ENCODE measurements around the gene CEP128. TPM values are rescaled to one million over a fixed set of nuclear protein-coding genes. Genes with fewer than 3 reads are reported as not detected.

CEP128 gene
- total RNA-seq, 5 donors from 2014 or later (not counting 1 experiment from before 2014, with no cell fraction given), result 12.6 to 24.8 (median 15.2) TPM

- WGBS (ENCODE audit: insufficient coverage), result 100% methylated on average over 2 of the region's 3 CpGs
These were observed 248.6 kb downstream of the CEP128 start for GRCh38 chr14:80692903-80693302.

GRCh38 chr14:80681651-80682050, 259.9 kb downstream of the CEP128 start:
- H3K27ac ChIP-seq (ENCODE audit: low read length), result no peak overlapping the region
- Mint-ChIP-seq H3K9me3 (peaks cover 29 to 63% (median 37%) of the 10 kb centered on the region in 3 donors), H3K27ac (no peak overlapping the region), H3K4me1 (no peaks in the 10 kb centered on the region), H3K36me3 (peaks cover 46% of the 10 kb centered on the region), H3K4me3 (no peak overlapping the region), H3K27me3 (no peaks in the 10 kb centered on the region)
- no peak for ATAC-seq (replicated peaks in 1 of 4)
- POLR2A ChIA-PET, result no interaction called here
- CTCF ChIA-PET, result no interaction called here
- H3K9me3 ChIP-seq, result no peaks in the 10 kb centered on the region
- no peak overlapping the region for H3K4me3 ChIP-seq (ENCODE audit: control insufficient read depth in 1 of 2, extremely low read depth in 1 of 2, low read length in 1 of 2)
- WGBS (ENCODE audit: insufficient coverage), result no CpG with 5 or more reads among the region's 3 CpGs
- peaks cover 0 to 5% of the 10 kb centered on the region in 2 donors for H3K36me3 ChIP-seq (ENCODE audit: control insufficient read depth in 2 of 2, extremely low read depth in 1 of 2, insufficient read depth in 1 of 2, low read length in 1 of 2)
- DNase-seq, result no peak
- no peaks in the 10 kb centered on the region for H3K4me1 ChIP-seq (ENCODE audit: control insufficient read depth in 1 of 2, extremely low read depth in 1 of 2, insufficient read depth in 2 of 2, low read length in 2 of 2)
- H3K27me3 ChIP-seq (replicated peaks in 1 of 2; ENCODE audit: control insufficient read depth in 2 of 2, extremely low read depth in 1 of 2, insufficient read depth in 2 of 2, low read length in 1 of 2), result no peaks in the 10 kb centered on the region

More at GRCh38 chr14:80692903-80693302, 248.6 kb downstream of the CEP128 start:
- Mint-ChIP-seq H3K27ac (no peak overlapping the region), H3K4me1 (no peaks in the 10 kb centered on the region), H3K36me3 (peaks cover 14% of the 10 kb centered on the region), H3K9me3 (no peaks in the 10 kb centered on the region), H3K4me3 (no peak overlapping the region), H3K27me3 (no peaks in the 10 kb centered on the region)
- ChIA-PET CTCF (no interaction called here), POLR2A (no interaction called here)
- H3K4me3 ChIP-seq (ENCODE audit: control insufficient read depth in 1 of 2, extremely low read depth in 1 of 2, low read length in 1 of 2), result no peak overlapping the region
- H3K4me1 ChIP-seq (ENCODE audit: control insufficient read depth in 1 of 2, extremely low read depth in 1 of 2, insufficient read depth in 2 of 2, low read length in 2 of 2), result no peaks in the 10 kb centered on the region
- DNase-seq (no peak), ATAC-seq (replicated peaks in 1 of 4) (no peak)
- no peaks in the 10 kb centered on the region for H3K27me3 ChIP-seq (replicated peaks in 1 of 2; ENCODE audit: control insufficient read depth in 2 of 2, extremely low read depth in 1 of 2, insufficient read depth in 2 of 2, low read length in 1 of 2)
- H3K36me3 ChIP-seq (ENCODE audit: control insufficient read depth in 2 of 2, extremely low read depth in 1 of 2, insufficient read depth in 1 of 2, low read length in 1 of 2), result no peaks in the 10 kb centered on the region
- H3K27ac ChIP-seq (ENCODE audit: low read length), result no peak overlapping the region
- H3K9me3 ChIP-seq, result no peaks in the 10 kb centered on the region

GRCh38 chr14:80679273-80679672, 262.3 kb downstream of the CEP128 start:
- H3K27ac Mint-ChIP-seq, result no peak overlapping the region
- CTCF ChIA-PET, result no interaction called here
- peaks cover 22 to 57% (median 33%) of the 10 kb centered on the region in 3 donors for H3K9me3 Mint-ChIP-seq
- Histone ChIP-seq H3K27ac (ENCODE audit: low read length) (no peak overlapping the region), H3K4me1 (ENCODE audit: control insufficient read depth in 1 of 2, extremely low read depth in 1 of 2, insufficient read depth in 2 of 2, low read length in 2 of 2) (no peaks in the 10 kb centered on the region), H3K4me3 (ENCODE audit: control insufficient read depth in 1 of 2, extremely low read depth in 1 of 2, low read length in 1 of 2) (no peak overlapping the region), H3K9me3 (no peaks in the 10 kb centered on the region), H3K36me3 (ENCODE audit: control insufficient read depth in 2 of 2, extremely low read depth in 1 of 2, insufficient read depth in 1 of 2, low read length in 1 of 2) (peaks cover 0 to 5% of the 10 kb centered on the region in 2 donors), H3K27me3 (replicated peaks in 1 of 2; ENCODE audit: control insufficient read depth in 2 of 2, extremely low read depth in 1 of 2, insufficient read depth in 2 of 2, low read length in 1 of 2) (no peaks in the 10 kb centered on the region)
- H3K4me1 Mint-ChIP-seq, result no peaks in the 10 kb centered on the region
- H3K36me3 Mint-ChIP-seq, result peaks cover 42% of the 10 kb centered on the region
- DNase-seq, result no peak
- no peaks in the 10 kb centered on the region for H3K27me3 Mint-ChIP-seq
- WGBS (ENCODE audit: insufficient coverage), result 100% methylated on average over 1 of the region's 5 CpGs
- no peak for ATAC-seq (replicated peaks in 1 of 4)
- no peak overlapping the region for H3K4me3 Mint-ChIP-seq
- POLR2A ChIA-PET, result no interaction called here

GRCh38 chr14:80678436-80678835, 263.1 kb downstream of the CEP128 start:
- Histone ChIP-seq H3K9me3 (no peaks in the 10 kb centered on the region), H3K4me3 (ENCODE audit: control insufficient read depth in 1 of 2, extremely low read depth in 1 of 2, low read length in 1 of 2) (no peak overlapping the region), H3K36me3 (ENCODE audit: control insufficient read depth in 2 of 2, extremely low read depth in 1 of 2, insufficient read depth in 1 of 2, low read length in 1 of 2) (peaks cover 0 to 5% of the 10 kb centered on the region in 2 donors), H3K27ac (ENCODE audit: low read length) (no peak overlapping the region), H3K4me1 (ENCODE audit: control insufficient read depth in 1 of 2, extremely low read depth in 1 of 2, insufficient read depth in 2 of 2, low read length in 2 of 2) (no peaks in the 10 kb centered on the region), H3K27me3 (replicated peaks in 1 of 2; ENCODE audit: control insufficient read depth in 2 of 2, extremely low read depth in 1 of 2, insufficient read depth in 2 of 2, low read length in 1 of 2) (no peaks in the 10 kb centered on the region)
- H3K27ac Mint-ChIP-seq, result no peak overlapping the region
- ATAC-seq (replicated peaks in 1 of 4) (no peak), DNase-seq (no peak)
- peaks cover 22 to 49% (median 24%) of the 10 kb centered on the region in 3 donors for H3K9me3 Mint-ChIP-seq
- no peak overlapping the region for H3K4me3 Mint-ChIP-seq
- POLR2A ChIA-PET, result no interaction called here
- H3K36me3 Mint-ChIP-seq, result peaks cover 41% of the 10 kb centered on the region
- H3K27me3 Mint-ChIP-seq, result no peaks in the 10 kb centered on the region
- CTCF ChIA-PET, result no interaction called here
- 95% methylated on average over 3 of the region's 3 CpGs for WGBS (ENCODE audit: insufficient coverage)
- H3K4me1 Mint-ChIP-seq, result no peaks in the 10 kb centered on the region

GRCh38 chr14:80669426-80669825, 272.1 kb downstream of the CEP128 start:
- WGBS (ENCODE audit: insufficient coverage), result no CpG with 5 or more reads among the region's 2 CpGs
- Mint-ChIP-seq H3K27me3 (no peaks in the 10 kb centered on the region), H3K27ac (no peak overlapping the region), H3K9me3 (peaks cover 19 to 32% (median 23%) of the 10 kb centered on the region in 3 donors), H3K4me3 (no peak overlapping the region), H3K4me1 (peaks cover 0 to 2% (median 0%) of the 10 kb centered on the region in 3 donors), H3K36me3 (peaks cover 48% of the 10 kb centered on the region)
- no peaks in the 10 kb centered on the region for H3K9me3 ChIP-seq
- no peak overlapping the region for H3K4me3 ChIP-seq (ENCODE audit: control insufficient read depth in 1 of 2, extremely low read depth in 1 of 2, low read length in 1 of 2)
- no peaks in the 10 kb centered on the region for H3K4me1 ChIP-seq (ENCODE audit: control insufficient read depth in 1 of 2, extremely low read depth in 1 of 2, insufficient read depth in 2 of 2, low read length in 2 of 2)
- POLR2A ChIA-PET, result no interaction called here
- ATAC-seq (replicated peaks in 1 of 4) (no peak), DNase-seq (no peak)
- no peaks in the 10 kb centered on the region for H3K36me3 ChIP-seq (ENCODE audit: control insufficient read depth in 2 of 2, extremely low read depth in 1 of 2, insufficient read depth in 1 of 2, low read length in 1 of 2)
- no peak overlapping the region for H3K27ac ChIP-seq (ENCODE audit: low read length)
- no peaks in the 10 kb centered on the region for H3K27me3 ChIP-seq (replicated peaks in 1 of 2; ENCODE audit: control insufficient read depth in 2 of 2, extremely low read depth in 1 of 2, insufficient read depth in 2 of 2, low read length in 1 of 2)
- CTCF ChIA-PET, result no interaction called here

GRCh38 chr14:80664576-80664975, 277.0 kb downstream of the CEP128 start:
- no peaks in the 10 kb centered on the region for H3K36me3 ChIP-seq (ENCODE audit: control insufficient read depth in 2 of 2, extremely low read depth in 1 of 2, insufficient read depth in 1 of 2, low read length in 1 of 2)
- CTCF ChIA-PET, result no interaction called here
- no peak for ATAC-seq (replicated peaks in 1 of 4)
- no peak overlapping the region for H3K4me3 ChIP-seq (ENCODE audit: control insufficient read depth in 1 of 2, extremely low read depth in 1 of 2, low read length in 1 of 2)
- no peaks in the 10 kb centered on the region for H3K4me1 ChIP-seq (ENCODE audit: control insufficient read depth in 1 of 2, extremely low read depth in 1 of 2, insufficient read depth in 2 of 2, low read length in 2 of 2)
- DNase-seq, result no peak
- Mint-ChIP-seq H3K27ac (no peak overlapping the region), H3K9me3 (peaks cover 13 to 23% (median 19%) of the 10 kb centered on the region in 3 donors), H3K4me1 (peaks cover 0 to 2% (median 0%) of the 10 kb centered on the region in 3 donors), H3K4me3 (no peak overlapping the region), H3K27me3 (no peaks in the 10 kb centered on the region), H3K36me3 (peaks cover 40% of the 10 kb centered on the region)
- no peaks in the 10 kb centered on the region for H3K27me3 ChIP-seq (replicated peaks in 1 of 2; ENCODE audit: control insufficient read depth in 2 of 2, extremely low read depth in 1 of 2, insufficient read depth in 2 of 2, low read length in 1 of 2)
- H3K9me3 ChIP-seq, result no peaks in the 10 kb centered on the region
- no peak overlapping the region for H3K27ac ChIP-seq (ENCODE audit: low read length)
- POLR2A ChIA-PET, result no interaction called here
- WGBS (ENCODE audit: insufficient coverage), result 100% methylated on average over 1 of the region's 2 CpGs

GRCh38 chr14:80663541-80663940, 278.0 kb downstream of the CEP128 start:
- H3K4me3 Mint-ChIP-seq, result no peak overlapping the region

More at GRCh38 chr14:80663541-80663940, 278.0 kb downstream of the CEP128 start:
- Histone ChIP-seq H3K27me3 (replicated peaks in 1 of 2; ENCODE audit: control insufficient read depth in 2 of 2, extremely low read depth in 1 of 2, insufficient read depth in 2 of 2, low read length in 1 of 2) (no peaks in the 10 kb centered on the region), H3K4me3 (ENCODE audit: control insufficient read depth in 1 of 2, extremely low read depth in 1 of 2, low read length in 1 of 2) (no peak overlapping the region), H3K27ac (ENCODE audit: low read length) (no peak overlapping the region), H3K9me3 (no peaks in the 10 kb centered on the region), H3K4me1 (ENCODE audit: control insufficient read depth in 1 of 2, extremely low read depth in 1 of 2, insufficient read depth in 2 of 2, low read length in 2 of 2) (no peaks in the 10 kb centered on the region), H3K36me3 (ENCODE audit: control insufficient read depth in 2 of 2, extremely low read depth in 1 of 2, insufficient read depth in 1 of 2, low read length in 1 of 2) (no peaks in the 10 kb centered on the region)
- H3K27me3 Mint-ChIP-seq, result no peaks in the 10 kb centered on the region
- H3K27ac Mint-ChIP-seq, result no peak overlapping the region
- POLR2A ChIA-PET, result no interaction called here
- H3K9me3 Mint-ChIP-seq, result peaks cover 5 to 13% (median 11%) of the 10 kb centered on the region in 3 donors
- WGBS (ENCODE audit: insufficient coverage), result 79% methylated on average over 2 of the region's 2 CpGs
- DNase-seq (no peak), ATAC-seq (replicated peaks in 1 of 4) (no peak)
- peaks cover 30% of the 10 kb centered on the region for H3K36me3 Mint-ChIP-seq
- CTCF ChIA-PET, result no interaction called here
- peaks cover 0 to 2% (median 0%) of the 10 kb centered on the region in 3 donors for H3K4me1 Mint-ChIP-seq
